ENCODE measurements around the gene DHRSX. TPM values are rescaled to one million over a fixed set of nuclear protein-coding genes. Genes with fewer than 3 reads are reported as not detected.

The DHRSX gene
- total and polyA plus RNA-seq, 9 of the 15 experiments (the other 6 are each of a cell fraction or from before 2014, with no cell fraction given) = 0.59 to 11.0 (median 6.2) TPM

DNA sequence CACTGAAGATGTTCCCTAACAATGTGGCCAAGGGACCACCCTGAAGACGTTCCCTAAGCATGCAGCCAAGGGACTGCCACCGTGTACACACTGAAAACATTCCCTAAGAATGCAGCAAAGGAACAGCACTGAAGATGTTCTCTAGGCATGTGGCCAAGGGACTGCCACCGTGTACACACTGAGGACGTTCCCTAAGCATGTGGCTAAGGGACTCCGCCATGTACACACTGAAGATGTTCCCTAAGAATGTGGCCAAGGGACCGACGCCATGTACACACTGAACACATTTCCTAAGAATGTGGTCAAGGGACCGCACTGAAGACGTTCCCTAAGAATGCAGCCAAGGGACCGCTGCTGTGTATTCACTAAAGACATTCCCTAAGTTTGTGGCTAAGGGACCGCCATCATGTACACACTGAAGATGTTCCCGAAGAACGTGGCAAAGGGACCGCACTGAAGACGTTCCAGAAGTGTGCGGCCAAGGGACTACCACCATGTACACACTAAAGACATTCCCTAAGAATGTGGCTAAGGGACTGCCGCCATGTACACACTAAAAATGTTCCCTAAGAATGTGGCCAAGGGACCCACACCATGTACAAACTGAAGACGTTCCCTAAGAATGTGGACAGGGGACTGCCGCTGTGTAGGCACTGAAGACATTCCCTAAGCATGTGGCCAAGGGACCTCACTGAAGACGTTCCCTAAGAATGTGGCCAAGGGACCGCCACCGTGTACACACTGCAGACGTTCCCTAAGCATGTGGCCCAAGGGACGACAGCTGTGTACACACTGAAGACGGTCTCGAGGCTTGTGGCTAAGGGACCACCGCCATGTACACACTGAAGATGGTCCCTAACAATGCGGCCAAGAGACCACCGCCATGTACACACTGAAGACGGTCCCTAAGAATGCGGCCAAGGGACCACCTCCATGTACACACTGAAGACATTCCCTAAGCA, 54.8 kb downstream of the DHRSX start:
- ChIA-PET POLR2A (no interaction called here), CTCF (ENCODE audit: low intra/inter-chr PET ratio) (no interaction called here)
- Histone ChIP-seq H3K4me3 (no peak overlapping the region), H3K27ac (ENCODE audit: extremely low read depth, low read depth, low read length) (no peak overlapping the region), H3K27me3 (ENCODE audit: control insufficient read depth in 2 of 2, insufficient read depth in 2 of 2, low read length in 2 of 2) (no peaks in the 10 kb centered on the region), H3K9me3 (replicated peaks; ENCODE audit: control insufficient read depth, insufficient read depth, low read depth, low read length) (no peaks in the 10 kb centered on the region), H3K36me3 (ENCODE audit: control insufficient read depth, insufficient read depth, low read length) (no peaks in the 10 kb centered on the region), H3K9ac (ENCODE audit: insufficient read depth in 1 of 2, low read depth in 2 of 2, low read length in 2 of 2) (no peak overlapping the region), H3K9me1 (ENCODE audit: control insufficient read depth, insufficient read depth, low read length) (no peaks in the 10 kb centered on the region), H4K20me1 (replicated peaks; ENCODE audit: control insufficient read depth, insufficient read depth, low read length) (no peaks in the 10 kb centered on the region), H3K4me2 (ENCODE audit: insufficient read depth, low read length) (no peak overlapping the region), H3K4me1 (replicated peaks in 1 of 2; ENCODE audit: control insufficient read depth in 2 of 2, insufficient read depth in 2 of 2, low read length in 2 of 2) (peaks cover 0 to 4% of the 10 kb centered on the region in 2 experiments; a peak in 3 of 5 replicates), H2AFZ (ENCODE audit: low read depth, low read length) (no peak overlapping the region), H3K79me2 (ENCODE audit: control insufficient read depth, insufficient read depth, low read length) (no peaks in the 10 kb centered on the region; the same call in 2 of the 3 replicates)
- TF ChIP-seq NCOA2 (IDR thresholded peaks at IDR 0.05; ENCODE audit: partially characterized antibody in 2 of 2) = peak in 1 of 2 experiments; percentile 81
- TF ChIP-seq MXI1 (IDR thresholded peaks at IDR 0.05; ENCODE audit: low read depth, low read length) = no peak
- TF ChIP-seq NONO (IDR thresholded peaks at IDR 0.05; ENCODE audit: low read depth in 2 of 2, low read length in 1 of 2) = no peak
- TF ChIP-seq, protein P1, sequence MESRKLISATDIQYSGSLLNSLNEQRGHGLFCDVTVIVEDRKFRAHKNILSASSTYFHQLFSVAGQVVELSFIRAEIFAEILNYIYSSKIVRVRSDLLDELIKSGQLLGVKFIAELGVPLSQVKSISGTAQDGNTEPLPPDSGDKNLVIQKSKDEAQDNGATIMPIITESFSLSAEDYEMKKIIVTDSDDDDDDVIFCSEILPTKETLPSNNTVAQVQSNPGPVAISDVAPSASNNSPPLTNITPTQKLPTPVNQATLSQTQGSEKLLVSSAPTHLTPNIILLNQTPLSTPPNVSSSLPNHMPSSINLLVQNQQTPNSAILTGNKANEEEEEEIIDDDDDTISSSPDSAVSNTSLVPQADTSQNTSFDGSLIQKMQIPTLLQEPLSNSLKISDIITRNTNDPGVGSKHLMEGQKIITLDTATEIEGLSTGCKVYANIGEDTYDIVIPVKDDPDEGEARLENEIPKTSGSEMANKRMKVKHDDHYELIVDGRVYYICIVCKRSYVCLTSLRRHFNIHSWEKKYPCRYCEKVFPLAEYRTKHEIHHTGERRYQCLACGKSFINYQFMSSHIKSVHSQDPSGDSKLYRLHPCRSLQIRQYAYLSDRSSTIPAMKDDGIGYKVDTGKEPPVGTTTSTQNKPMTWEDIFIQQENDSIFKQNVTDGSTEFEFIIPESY (CRISPR knock-in tag; IDR thresholded peaks at IDR 0.05) = peak; percentile 52; the same call in 1 of the 2 replicates
- TF ChIP-seq IFI16 (CRISPR knock-in tag; IDR thresholded peaks at IDR 0.05) = no peak
- TF ChIP-seq HDGF (IDR thresholded peaks at IDR 0.05) = no peak
- no peak for TF ChIP-seq ZNF780A (CRISPR knock-in tag; IDR thresholded peaks at IDR 0.05)
- WGBS (ENCODE audit: insufficient coverage, low coverage, missing lambda C conversion rate) = 87% methylated on average over 24 of the region's 31 CpGs
- no peak for ATAC-seq
- intact Hi-C loops (cut with micrococcal nuclease) = no loop called here
- BruUV-seq (replicated peaks) = no TSS peak
- no peak for DNase-seq (ENCODE audit: extremely low read depth in 1 of 4, low spot score in 3 of 4)
- no peak for FAIRE-seq
- in situ Hi-C loops (cut with MboI) = no loop called here
